HG02571 (cell line): ENCODE measurements around the gene LMNTD1.

Source experiments
- ATAC-seq: cut with Tn5 transposase; IDR thresholded peaks from one replicate; pipeline ENCODE4 v1.9.1; 2021; ENCODE audit warnings: mild to moderate bottlenecking, moderate library complexity; ENCODE audit not compliant: unreplicated experiment

LMNTD1 gene

DNA sequence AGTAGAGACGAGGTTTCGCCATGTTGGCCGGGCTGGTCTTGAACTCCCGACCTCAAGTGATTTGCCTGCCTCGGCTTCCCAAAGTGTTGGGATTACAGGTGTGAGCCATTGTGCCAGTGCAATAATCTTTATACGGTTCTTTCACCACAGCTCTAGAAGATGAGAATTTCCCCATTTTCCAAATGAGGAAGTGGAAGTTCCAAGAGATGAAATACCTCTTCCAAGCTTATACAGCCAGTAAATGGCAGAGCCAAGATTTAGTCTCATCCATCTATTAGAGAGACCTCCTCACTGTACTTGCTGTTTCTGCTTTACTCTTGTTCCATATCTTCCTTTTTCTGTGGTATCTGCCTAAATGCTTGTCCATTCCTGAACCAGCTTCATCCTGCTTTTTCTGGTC is 3.1 kb upstream of the LMNTD1 start:
- no peak for ATAC-seq

DNA sequence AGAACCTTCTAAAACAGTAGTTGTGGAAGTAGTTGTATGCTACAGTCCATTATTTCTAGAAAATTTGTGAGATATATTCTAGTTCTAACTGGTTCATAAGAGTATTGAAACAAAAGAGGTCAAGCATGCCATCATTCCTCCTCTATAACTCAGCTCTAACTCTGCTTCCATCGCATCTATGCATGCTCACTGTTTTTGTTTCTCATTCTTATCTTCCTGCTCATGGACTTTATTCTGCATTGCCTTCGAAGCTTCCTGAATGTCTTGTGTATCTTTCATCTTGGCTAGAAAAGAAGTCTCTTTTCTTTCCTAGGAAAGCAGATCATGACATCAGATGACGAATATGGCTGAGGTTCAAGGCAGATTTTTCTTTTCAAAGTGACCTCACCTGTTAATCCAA is 402 bp downstream of the LMNTD1 start:
- ATAC-seq = no peak

DNA sequence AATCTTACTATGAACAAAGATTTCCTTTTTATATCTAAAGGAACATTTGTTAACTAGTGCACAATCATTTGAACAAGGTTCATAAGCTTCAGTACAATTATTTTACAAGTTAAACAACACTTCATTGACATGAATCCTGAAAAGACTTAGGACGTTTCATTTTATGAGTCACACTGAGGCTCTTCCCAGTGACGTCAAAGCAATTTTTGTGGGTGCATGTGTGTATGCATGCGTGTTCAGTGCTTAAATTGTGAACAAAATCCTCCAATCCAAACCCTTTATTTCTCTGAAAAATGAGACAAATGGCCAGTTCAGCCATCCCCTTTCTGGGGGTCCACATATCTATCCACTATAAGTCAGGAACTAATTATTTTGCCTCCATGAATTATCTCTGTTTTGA is 2.9 kb downstream of the LMNTD1 start:
- no peak for ATAC-seq

DNA sequence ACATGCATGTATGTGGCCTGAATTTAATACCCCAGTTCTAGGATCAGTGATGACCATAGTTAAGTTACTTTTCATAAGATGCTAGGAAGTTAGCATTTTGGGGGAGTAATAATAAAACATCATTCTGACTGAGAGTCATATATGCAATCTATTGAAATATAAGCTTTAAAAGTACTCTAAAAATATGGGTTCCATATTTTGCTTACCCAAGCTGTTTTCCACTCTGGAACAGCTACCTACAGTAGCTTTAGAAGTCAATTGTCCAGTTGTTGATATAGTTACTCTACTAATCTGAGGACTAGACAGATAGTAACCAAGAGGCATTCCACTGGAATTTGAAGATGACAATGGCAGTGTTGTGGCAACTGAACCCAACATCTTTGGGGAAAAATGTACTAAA is 4.0 kb downstream of the LMNTD1 start:
- no peak for ATAC-seq

DNA sequence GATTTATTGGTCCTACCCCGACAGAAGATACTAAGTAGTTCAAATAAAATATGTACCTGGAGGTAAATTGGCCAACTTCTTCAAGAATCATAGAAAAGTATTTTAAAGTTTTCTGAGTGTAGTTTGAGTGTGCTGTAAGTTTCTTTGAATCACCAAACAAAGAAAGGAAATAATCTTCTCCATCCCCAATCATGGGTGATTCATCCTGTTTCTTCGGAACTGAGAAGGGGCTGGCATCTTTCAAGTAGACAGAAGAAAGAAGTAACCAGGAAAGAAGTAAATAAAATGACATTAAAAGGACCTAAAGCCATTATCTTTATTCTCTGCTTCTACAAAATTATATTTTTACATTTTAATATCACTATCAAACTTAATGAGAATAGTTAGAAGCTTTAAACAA is 6.8 kb downstream of the LMNTD1 start:
- no peak for ATAC-seq

DNA sequence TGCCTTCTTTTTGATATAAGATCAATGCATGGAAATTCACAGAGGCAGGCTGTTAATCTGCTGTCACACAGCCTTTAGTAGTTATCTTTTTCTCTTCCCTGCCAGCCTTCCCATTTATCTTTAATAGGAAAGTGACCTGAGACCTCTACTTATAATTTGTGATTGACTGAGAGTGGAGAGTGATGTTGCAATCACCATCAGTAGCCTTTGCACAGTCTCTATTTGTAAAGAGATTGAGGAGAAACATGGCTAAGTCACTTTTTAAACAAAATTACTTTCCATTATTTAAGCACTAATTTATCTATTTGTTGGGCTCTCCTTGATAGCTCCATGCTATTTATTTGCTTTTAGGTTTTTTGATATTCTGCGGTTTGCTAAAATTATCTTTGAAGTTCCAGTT is 19.9 kb downstream of the LMNTD1 start:
- ATAC-seq = no peak

DNA sequence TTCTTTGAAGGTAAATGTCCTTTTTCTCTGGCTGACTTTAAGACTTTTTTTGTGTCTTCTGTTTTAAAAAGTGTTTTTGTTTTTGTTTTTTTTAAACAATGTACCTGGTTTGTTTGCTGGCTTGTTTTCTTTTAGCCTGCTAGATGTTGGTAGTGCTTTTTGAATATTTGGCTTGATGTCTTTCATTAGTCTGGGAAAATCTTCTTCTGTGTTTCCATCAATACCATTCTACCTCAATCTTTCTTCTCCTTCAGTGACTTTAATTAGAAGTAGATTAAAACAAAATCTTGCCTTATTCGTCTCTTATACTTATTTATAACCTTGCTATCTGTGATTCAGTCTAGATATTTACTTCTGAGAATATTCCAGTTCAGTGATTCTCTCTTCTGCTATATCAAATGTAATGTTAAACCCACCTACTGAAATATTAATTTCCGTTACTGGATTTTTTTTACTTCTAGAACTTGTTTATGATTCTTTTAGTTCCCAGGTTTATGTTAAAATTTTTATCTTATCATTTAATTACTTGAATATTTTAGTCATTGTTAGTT is 21.5 kb downstream of the LMNTD1 start:
- ATAC-seq = no peak

DNA sequence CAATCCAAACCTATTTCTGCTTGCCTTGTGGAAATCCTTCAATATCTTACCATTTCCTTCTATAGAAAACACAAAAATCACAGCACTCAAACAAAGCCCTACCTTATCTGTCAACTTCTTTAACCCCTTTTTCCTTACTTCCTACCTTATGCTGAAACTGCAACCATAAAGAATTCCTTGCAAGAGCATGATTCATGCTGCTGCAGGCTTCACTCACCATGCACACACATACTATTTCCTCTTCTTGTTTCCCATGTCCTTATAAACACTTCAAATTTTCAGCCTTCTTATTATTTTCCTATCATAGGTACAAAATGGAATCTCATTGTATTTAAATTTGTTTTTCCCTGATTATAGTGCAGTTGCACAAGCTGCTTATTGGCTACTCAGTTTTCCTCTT is 23.3 kb downstream of the LMNTD1 start:
- ATAC-seq = no peak

DNA sequence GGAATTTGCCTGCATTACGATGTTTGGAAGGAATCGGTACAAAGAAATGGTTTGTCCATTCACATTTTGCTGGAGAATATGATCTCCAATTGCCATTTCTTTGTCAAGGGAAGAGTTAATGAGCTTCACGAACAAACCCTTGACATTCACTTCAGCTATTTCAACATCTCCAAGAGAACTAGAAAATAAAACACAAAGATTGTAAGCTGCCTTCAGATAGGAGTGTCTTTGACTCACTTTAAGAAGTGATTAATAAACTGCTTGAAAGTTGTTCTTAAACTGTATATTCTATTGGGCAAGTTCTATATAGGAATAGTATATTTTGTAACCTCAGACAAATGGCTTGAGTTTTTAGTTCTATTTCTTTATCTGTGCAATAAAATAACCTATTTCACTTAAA is 26.3 kb downstream of the LMNTD1 start:
- ATAC-seq = no peak

DNA sequence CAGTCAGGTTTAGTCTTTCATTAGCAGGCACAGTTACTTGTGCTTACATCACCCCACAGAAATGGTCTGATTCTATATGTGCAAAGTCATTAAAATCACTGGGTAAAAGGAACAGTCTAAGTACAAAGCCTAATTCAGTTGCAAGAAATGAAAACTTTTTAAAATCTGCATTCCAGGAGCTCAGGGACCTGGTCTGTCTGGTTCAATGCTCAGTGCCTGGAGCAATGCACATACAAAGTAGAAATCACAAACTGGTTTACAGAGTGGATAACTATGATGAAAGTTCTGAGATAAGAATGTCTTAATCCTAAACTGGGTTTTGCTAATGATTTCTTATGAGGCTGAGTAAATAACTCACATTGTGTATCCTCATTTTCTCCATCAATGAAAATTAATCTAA is 28.7 kb downstream of the LMNTD1 start:
- no peak for ATAC-seq

DNA sequence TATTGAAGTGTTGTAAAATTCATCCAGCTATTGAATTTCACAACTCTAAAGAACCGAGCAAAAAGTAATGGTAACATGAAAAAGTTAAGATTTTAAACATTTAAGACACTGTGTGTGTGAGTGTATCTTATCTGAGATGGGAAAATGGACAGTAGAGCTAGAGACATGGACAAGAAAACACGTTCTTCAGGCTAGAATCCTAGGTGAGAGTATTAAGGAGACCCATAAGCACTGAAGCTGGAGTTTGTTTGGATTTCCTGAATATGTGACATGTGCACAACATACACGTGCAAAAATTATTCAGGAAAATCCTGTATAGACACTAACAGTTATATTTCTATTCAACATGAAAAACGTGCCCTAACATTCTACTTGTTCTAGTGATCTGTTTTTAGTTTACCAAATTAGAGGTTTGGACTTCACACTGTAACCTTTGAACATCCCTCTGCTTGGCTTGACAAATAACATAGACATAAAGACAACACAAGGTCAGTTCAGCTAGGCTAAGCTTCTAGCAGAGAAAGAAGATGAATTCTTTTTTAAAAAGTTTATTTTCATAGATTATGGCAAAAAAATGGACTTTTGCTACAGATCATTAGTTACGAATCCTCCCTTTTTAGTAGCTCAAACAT is 31.3 kb downstream of the LMNTD1 start:
- ATAC-seq = no peak

DNA sequence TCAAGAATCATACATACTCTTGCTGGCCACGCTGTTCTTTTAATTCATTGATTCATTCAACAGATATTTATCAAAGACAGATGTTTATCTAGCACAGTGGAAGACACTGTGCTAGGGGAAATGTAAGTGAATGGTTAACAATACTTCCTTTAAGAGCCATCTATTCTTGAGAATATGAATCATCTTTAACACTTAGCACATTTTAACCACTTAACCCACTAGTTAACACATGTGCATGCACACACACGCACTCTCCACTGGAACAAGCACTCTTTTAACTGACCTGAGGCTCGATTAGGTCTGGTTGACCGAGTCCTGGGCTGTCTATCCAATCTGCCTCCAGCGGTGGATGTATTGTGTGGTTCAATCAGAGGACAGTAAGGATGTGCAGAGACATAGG is 34.6 kb downstream of the LMNTD1 start:
- no peak for ATAC-seq

DNA sequence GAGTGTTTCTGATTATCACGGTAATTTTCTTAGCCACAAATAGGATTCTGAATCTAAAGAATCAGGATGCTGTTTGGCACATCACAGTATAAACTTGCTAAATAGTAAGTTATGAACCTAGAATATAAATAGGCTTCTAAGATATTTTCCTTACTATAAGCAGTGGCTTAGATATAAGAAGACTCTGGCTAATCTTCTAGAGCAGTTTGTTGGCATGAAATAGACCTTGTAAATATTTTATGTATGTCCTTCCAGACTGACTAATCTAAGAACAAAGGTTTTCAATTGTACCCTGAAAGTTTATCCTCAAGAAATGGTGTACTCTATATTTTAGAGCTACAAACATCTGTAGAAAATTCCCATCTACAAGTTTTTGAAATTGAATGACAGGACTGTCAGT is 48.3 kb downstream of the LMNTD1 start:
- ATAC-seq = no peak

DNA sequence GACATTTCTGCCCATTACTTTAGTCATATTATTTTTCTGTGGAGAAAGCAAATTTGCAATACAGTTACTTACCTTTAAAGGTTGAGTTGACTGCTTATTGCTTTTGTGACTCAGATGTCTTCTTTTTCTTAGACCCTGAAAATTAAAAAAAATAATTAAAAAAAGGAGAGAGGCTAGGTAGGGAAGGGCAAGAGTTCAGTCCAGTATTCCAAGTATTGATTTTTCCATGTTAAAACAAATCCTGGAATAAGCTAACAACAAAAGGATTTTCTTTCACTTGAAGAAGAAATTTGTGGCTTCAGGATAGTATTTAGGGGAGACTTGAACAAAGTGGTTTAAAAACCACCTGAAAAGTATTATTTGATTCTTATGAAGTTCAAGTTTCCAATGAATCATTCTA is 49.4 kb downstream of the LMNTD1 start:
- ATAC-seq = no peak

DNA sequence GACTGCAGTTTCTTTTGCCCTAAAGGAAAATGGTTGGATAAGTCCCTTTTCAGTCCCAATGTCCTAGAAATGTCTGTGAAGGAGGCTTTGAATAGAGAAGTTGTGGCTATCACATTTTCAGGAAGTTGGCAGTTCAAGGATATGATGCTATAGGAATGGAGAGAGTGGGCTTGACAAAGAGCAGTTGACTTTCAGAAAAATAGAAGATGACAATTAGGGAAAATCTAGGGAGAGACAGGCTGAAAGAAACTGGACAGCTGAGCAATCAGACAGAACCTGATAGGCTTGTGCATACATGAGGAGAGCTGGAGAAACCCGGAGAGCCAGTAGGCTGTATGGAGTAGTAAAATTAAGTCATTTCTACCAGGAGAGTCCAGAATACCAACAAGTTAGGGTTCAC is 50.5 kb downstream of the LMNTD1 start:
- ATAC-seq = no peak

DNA sequence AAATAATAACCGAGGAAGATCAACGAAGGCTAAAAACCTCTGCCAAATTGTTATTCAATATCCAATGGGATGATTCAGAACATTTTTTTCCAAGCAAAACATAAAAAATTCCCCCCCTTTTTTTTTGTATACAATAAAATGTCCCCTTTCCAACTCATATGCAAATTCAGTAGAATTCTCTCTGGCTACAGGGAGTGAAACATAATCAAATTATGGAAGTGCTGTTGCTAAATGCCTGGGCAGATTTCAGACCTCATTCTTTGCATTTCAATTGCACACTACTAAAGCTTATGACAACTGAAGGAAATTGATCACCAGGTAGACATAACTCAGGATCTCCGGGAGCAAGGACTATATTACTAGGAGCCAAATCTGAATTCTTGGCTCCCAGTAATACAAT is 51.0 kb downstream of the LMNTD1 start:
- ATAC-seq = no peak

DNA sequence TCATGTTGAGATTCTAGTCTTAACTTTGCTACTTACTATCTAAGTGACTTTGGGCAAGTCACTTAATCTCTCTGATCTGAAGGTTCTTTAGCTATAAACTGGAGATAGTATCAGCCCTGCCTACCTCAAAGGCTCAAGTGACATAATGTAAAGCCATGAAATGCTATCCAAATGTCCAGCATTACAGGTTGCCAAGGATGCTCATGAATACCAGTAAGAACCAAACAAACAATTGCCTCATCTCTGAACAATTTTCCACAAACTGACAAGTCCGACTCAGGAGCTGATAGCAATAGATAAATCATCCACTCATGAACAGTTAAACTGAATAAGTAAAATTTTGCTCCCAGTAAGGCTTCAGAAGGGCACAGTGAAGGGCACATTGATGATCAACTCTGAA is 51.5 kb downstream of the LMNTD1 start:
- ATAC-seq = no peak

DNA sequence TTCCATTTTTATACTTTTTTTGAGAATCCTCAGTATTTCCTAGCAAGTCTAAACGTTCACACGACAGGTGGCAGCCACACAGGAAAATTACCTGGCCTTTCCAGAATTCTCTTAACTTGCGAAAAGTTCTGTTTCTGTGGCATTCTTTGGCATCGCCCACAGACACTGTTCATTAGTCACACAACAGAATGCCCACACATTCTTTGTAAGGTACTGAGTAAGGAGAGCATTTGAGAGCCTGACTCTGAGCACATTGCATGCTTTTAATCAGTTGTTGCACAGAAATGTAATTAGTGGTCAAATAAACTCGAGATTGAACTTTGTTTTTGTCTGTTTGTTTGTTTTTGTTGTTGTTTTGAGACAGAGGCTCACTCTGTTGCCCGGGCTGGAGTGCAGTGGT is 52.4 kb downstream of the LMNTD1 start:
- no peak for ATAC-seq

DNA sequence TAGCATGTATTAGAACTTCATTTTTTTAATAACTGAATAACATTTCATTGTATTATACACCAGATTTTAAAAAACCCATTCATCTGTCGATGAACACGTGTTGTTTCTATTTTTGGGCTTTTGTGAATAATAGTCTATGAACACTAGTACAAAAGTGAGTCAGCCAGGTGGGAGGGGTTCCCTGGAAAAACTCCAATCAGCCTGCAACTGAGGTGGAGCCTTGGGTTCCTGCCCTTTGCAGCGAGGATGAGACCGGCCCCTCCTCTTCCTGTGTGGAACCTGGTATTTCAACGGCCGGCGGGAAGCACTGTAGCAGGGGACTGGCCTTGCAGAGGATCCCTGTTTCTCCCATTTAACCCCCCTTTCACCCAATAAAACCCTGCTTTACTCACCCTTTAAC is 56.1 kb downstream of the LMNTD1 start:
- ATAC-seq = no peak

DNA sequence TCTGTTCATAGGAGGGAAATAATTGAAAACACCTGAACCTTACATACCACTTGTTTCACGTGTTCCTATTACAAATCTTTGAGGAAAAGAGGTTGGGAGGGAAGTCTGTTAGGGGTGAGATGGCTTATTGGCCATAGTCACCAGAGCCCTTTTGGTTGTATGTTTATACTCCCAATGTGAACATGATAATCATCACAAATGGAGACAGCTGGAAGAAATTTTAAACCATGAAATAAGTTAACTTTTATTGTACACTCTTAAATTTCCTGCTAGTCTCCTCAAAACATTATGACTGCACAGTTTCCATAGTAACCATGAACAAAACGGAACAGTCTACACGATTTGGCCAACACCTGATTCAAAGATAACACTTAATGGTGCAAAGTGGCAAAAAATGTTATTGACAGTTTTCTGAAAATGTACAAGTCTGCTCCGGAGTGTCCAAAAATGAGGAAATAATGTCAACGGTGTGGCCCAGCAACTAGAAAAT is 56.9 kb downstream of the LMNTD1 start:
- no peak for ATAC-seq

DNA sequence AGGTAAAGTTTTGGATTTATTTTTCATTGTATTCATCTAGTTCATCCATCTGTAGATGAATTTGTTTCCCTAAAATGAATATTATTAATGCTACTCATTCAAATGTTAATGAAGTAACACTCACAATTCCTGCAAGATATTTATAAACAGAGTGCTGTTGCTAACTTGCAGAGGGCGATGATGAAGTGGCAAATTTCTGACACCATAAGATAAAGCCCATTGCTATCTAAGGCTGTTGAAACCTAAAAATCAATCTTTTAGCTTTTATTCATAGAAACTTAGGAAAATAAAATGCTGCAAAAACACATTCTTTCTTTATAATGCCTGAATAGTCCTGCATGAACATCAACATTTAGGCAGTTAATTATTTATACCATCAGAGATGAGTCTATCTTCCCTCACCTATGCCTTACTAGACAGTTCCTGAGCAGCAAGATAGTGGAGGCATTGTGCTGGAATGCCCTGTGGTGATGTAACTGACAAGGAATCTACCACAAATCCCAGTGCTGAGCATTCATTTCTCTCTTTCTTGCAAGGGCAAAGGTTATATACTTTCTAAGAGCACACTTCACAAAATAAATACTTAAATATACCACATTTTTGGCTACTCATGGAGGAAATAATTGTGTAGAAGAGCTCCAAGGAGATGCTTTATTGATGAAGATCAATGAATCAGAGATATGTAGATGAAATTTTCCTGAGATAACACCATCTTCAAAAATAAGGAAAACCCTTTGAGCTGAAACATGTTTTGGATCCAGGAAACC is 57.6 kb downstream of the LMNTD1 start:
- no peak for ATAC-seq

DNA sequence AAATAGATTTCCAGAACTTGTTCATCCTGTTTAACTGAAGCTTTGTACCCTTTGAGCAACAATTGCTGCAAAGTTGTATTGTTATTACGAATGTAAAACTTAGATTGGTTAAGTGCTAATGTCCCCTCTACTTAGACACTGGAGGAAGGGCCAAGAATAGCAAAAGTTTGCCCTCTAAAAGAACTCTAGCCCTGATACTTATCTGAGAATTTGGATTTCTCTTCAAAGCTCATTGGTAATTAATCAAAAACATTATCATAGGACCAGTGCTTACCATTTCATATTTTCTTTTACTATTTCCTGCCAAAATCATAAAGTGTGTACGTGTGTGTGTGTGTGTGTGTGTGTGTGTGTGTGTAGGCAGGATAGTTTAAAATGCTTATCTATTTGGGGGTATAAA is 58.2 kb downstream of the LMNTD1 start:
- ATAC-seq = no peak
